ENCODE data around the gene BTBD9.

- TF ChIP-seq TOX (CRISPR knock-in tag; IDR thresholded peaks at IDR 0.05; ENCODE audit: borderline replicate concordance) (no peak), ESRRG (CRISPR knock-in tag; IDR thresholded peaks at IDR 0.05) (no peak), POU6F1 (CRISPR knock-in tag; IDR thresholded peaks at IDR 0.05; ENCODE audit: borderline replicate concordance, low read depth) (no peak), OSR1 (CRISPR knock-in tag; IDR thresholded peaks at IDR 0.05) (no peak), RARB (CRISPR knock-in tag; IDR thresholded peaks at IDR 0.05) (no peak), PATZ1 (CRISPR knock-in tag; IDR thresholded peaks at IDR 0.05; ENCODE audit: borderline replicate concordance) (no peak)
Measured at GRCh38 chr6:38239719-38240451, 399.8 kb downstream of the BTBD9 start.
